NCI-H345 treated with DMSO at 0.1 percent for 48 hours (cell line): ENCODE measurements around the gene SETBP1.

Experiments
- DNase-seq: peaks from one replicate; lab custom pipeline; 2025; ENCODE audit not compliant: unreplicated experiment; lab: John Stamatoyannopoulos, UW

Gene SETBP1

GRCh38 chr18:44680273-44681075 lies at the start of gene SETBP1:
Gene SETBP1, plus strand, starts transcription at chr18:44680888. Its CDS starts 20,459 bp downstream, at chr18:44701347.
- peak; percentile 30 for DNase-seq

GRCh38 chr18:44632469-44633145 lies 48.1 kb upstream of the SETBP1 start:
- DNase-seq, result no peak

GRCh38 chr18:44635546-44635945 lies 45.1 kb upstream of the SETBP1 start:
- no peak for DNase-seq

- no peak for DNase-seq
These were observed 44.4 kb upstream of the SETBP1 start for GRCh38 chr18:44636241-44636640.

- DNase-seq, result no peak
These were observed 43.3 kb upstream of the SETBP1 start for GRCh38 chr18:44637210-44638033.

DNA sequence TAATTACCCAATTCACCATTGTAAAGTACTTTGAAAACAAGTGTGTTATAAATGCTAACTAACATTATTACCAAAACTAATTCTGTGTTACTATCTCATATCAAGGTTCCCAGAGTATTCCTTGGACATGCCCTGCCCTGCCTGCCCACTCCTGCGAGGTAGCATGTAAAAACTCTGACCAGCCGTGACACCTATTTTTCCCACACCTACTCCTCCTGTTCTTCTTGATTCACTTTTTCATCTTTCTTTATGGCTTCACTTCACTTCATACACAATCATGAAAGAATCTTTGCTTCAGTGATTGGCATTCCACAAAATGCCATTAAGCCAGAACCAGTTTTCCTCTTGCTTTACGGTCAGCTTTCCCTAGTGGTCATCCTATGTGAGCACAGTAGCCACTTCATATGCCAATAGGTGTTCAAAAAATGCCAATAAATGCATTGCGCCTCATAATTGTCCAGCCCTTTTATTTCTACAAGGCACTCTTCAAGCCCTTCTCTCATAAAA lies 42.6 kb upstream of the SETBP1 start:
- DNase-seq, result no peak

DNA sequence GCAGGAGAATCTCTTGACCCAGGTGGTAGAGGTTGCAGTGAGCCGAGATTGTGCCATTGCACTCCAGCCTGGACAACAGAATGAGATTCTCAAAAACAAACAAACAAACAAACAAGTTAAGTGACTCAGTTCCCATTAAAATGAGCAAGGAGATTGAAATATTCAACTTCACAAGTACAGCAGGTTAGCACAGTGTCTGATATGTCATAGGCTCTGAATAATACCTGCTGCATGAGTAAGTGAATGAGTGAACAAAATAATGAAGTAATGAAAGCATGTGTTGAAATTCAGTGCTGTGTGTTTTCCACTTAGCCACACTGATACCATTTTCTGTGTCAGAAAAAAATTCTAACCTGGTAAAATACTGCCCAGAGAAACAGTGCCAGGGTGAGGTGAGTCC lies 41.9 kb upstream of the SETBP1 start:
- no peak for DNase-seq

DNA sequence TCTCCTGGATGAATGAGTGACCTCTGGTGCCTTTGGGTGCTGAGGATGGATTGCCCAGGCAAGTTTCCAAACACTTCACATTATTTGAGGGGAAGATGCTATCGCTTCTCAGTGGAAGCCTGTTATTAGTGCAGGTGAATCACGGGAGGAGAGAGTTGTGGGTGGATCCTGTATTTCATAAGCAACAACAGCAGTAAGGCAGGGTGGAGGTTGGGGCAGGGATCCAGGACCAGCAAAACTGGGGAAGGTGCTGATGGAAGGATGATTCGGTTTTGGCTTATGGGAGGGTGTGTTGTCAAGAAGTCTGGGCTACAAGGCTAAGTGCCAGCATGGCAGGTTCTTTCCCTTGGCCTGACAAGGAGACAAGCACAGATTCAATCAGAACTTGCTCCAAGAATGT lies 37.7 kb upstream of the SETBP1 start:
- no peak for DNase-seq

DNA sequence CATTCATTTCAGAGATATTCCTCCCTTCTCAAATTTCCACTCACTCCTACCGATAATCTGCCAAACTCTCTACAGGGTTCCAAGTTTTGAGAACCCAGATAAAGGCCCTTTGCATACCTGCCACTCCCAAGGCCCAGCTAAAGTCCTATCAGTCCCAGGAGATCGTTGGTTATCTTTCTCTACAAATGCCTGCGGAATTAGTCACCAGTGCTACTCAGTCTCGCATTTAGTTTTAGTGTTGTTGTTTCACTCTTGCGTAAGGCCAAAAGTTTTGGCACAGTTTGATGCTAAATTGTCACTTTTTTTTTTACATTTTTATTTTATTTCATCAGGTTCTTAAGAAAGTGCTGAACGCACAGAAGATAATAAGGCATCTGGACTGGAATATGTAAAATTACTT lies 29.2 kb upstream of the SETBP1 start:
- DNase-seq, result no peak

- no peak for DNase-seq
These were observed 28.6 kb upstream of the SETBP1 start for GRCh38 chr18:44651918-44652572.

- no peak for DNase-seq
These were observed 28.0 kb upstream of the SETBP1 start for GRCh38 chr18:44652722-44653121.

- DNase-seq, result no peak
These were observed 26.1 kb upstream of the SETBP1 start for GRCh38 chr18:44654573-44654972.

GRCh38 chr18:44655435-44655834 lies 25.3 kb upstream of the SETBP1 start:
- DNase-seq, result no peak

GRCh38 chr18:44659771-44660170 lies 20.9 kb upstream of the SETBP1 start:
- no peak for DNase-seq

DNA sequence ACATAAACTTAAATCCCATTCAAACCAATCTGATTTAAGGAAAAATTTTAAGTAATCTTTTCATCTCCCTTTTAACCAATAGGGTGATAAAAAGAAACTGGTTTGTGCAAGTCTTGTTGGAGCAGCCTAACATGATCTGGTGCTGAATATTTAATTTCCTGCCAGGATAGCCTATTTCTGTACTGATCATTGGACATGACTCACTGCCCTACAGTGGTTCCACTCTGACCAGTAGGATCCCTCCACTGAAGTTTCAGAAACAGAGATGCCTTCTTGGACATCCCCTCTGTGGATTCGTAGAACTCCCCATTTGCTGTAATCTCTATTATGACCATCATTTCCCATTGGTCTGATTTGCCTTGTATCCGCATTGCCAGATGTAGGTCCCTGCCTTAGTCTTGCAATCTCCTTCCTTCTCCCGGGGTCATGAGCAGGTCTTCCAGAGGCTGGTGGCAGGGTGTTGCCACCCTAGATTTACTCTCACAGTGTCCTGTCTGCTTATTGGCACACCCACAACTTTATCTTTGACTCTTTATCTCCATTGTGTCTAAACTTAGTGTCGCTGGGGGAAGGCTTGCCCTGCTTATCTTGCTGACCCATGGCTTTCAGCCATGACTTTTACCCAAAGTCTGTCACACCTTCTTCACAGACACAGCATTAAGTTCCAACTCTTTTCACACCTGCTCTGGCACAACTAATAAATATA lies 12.3 kb upstream of the SETBP1 start:
- no peak for DNase-seq

- DNase-seq, result no peak
These were observed 8.8 kb upstream of the SETBP1 start for GRCh38 chr18:44671914-44672313.

DNA sequence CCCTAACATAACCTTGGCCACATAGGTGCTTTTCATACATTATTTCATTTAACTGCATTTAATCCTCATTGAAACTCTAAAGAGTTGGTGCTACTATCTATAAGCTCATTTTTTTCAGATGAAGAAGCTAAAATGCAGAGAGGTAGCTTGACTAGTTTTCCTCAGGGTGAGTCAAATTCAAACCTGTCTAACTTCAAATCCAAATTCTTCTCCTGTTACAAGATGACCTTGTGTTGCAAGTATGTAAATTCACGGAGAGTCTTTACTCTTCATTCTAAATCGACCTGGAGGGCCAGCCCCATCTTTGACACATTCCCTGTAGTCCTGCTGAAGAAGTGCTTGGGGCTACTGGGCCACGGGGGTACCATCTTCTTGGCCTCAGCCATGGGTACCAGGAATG lies 8.2 kb upstream of the SETBP1 start:
- no peak for DNase-seq

DNA sequence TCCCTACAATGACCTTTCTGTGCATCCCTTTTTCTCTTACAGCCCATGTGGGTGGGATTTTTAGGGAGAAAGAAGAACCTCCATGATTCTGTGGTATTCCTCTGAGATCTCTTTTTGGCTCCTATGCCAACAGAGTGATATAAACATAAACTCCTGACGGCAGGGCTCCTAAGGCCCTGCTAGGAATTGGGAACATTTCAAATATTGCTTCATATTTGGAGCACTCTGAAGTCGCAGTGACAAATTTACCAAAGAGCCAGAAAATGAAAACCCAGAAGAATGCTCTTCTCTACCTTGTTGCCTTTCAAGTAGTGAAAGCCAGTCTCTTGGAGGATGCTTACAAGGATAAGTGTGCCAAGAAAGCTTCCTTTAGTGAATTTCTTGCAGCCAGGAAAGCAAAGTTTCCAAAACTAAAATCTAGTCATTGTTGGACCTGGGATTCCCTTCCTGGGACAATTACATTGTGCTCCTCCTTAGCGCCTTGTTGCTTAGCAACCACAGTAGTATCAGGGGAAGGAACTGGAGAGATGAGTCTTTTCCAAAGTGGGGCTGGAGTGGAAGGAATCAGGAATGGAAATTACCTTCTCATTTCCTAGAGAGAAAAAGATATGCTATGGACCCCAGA lies 7.3 kb upstream of the SETBP1 start:
- no peak for DNase-seq

GRCh38 chr18:44677933-44678332 lies 2.8 kb upstream of the SETBP1 start:
- no peak for DNase-seq

GRCh38 chr18:44678725-44679055 lies 2.0 kb upstream of the SETBP1 start:
- no peak for DNase-seq
